GM23248 (cell line): ENCODE measurements around the gene FAM83F. TPM values are rescaled to one million over a fixed set of nuclear protein-coding genes. Genes with fewer than 3 reads are reported as not detected.

ENCODE experiments used
- DNase-seq: peaks from one replicate; pipeline ENCODE4 v3.0.0-alpha.2; 2015
- H2AFZ ChIP-seq: fragments of 200-600 bp; sonication (generic); 2 replicates; pipeline ENCODE4 v1.6.1; 2016; ENCODE audit warnings: antibody characterized with exemption
- H3F3A ChIP-seq: fragments of 200-600 bp; sonication (generic); 2 replicates; pipeline ENCODE4 v1.6.1; 2016; ENCODE audit warnings: mild to moderate bottlenecking, antibody characterized with exemption, mixed run types; ENCODE audit not compliant: insufficient read depth
- H3K27ac ChIP-seq: fragments of 200-600 bp; sonication (generic); 2 replicates; pipeline ENCODE4 v1.5.1; 2016; ENCODE audit warnings: mild to moderate bottlenecking
- H3K27me3 ChIP-seq: fragments of 200-600 bp; sonication (generic); replicated peaks from 2 replicates; pipeline ENCODE4 v1.6.1; 2016; ENCODE audit warnings: mild to moderate bottlenecking; ENCODE audit not compliant: insufficient read depth
- H3K36me3 ChIP-seq: fragments of 200-600 bp; sonication (generic); 2 replicates; pipeline ENCODE4 v1.6.1; 2016; ENCODE audit warnings: low read depth, mild to moderate bottlenecking
- H3K4me1 ChIP-seq: fragments of 200-600 bp; sonication (generic); 2 replicates; pipeline ENCODE4 v1.6.1; 2016; ENCODE audit warnings: mild to moderate bottlenecking; ENCODE audit not compliant: insufficient read depth
- H3K4me2 ChIP-seq: fragments of 200-600 bp; sonication (generic); one replicate; pipeline ENCODE4 v1.6.1; 2016; ENCODE audit warnings: mild to moderate bottlenecking; ENCODE audit not compliant: unreplicated experiment
- H3K4me3 ChIP-seq: fragments of 200-600 bp; sonication (generic); 2 replicates; pipeline ENCODE4 v1.5.1; 2016; ENCODE audit warnings: mild to moderate bottlenecking
- H3K79me2 ChIP-seq: fragments of 200-600 bp; sonication (generic); 2 replicates; pipeline ENCODE4 v1.6.1; 2016; ENCODE audit warnings: mild to moderate bottlenecking; ENCODE audit not compliant: insufficient read depth
- H3K9ac ChIP-seq: fragments of 200-600 bp; sonication (generic); 2 replicates; pipeline ENCODE4 v1.6.1; 2016; ENCODE audit warnings: mild to moderate bottlenecking
- H3K9me2 ChIP-seq: fragments of 200-600 bp; sonication (generic); 2 replicates; pipeline ENCODE4 v1.6.1; 2016; ENCODE audit warnings: mixed run types, mild to moderate bottlenecking, moderate library complexity; ENCODE audit not compliant: insufficient read depth
- H3K9me3 ChIP-seq: fragments of 200-600 bp; sonication (generic); one replicate; pipeline ENCODE4 v1.6.1; 2017; ENCODE audit warnings: low read depth
- H4K20me1 ChIP-seq: fragments of 200-600 bp; sonication (generic); 2 replicates; pipeline ENCODE4 v1.6.0; 2016; ENCODE audit not compliant: insufficient read depth
- EZH2 ChIP-seq: fragments of 200-600 bp; sonication (generic); IDR thresholded peaks from 2 replicates; pipeline ENCODE4 v1.6.1; 2018; ENCODE audit warnings: antibody characterized with exemption, mild to moderate bottlenecking; ENCODE audit not compliant: insufficient read depth, poor library complexity, severe bottlenecking
- EZH2phosphoT487 ChIP-seq: fragments of 200-600 bp; sonication (generic); IDR thresholded peaks from 2 replicates; pipeline ENCODE4 v1.6.1; 2018; ENCODE audit warnings: antibody characterized with exemption, moderate library complexity, mild to moderate bottlenecking, low read depth; ENCODE audit not compliant: insufficient read depth
- WGBS, 2 experiments: methylation state at CpG; one replicate each; pipeline ENCODE4 v1.1.6; 2015 to 2017; ENCODE audit warnings: low lambda C conversion rate in 2 of 2, low coverage in 1 of 2; ENCODE audit errors: missing lambda C conversion rate in 2 of 2; 5-methylcytosine and 5-hydroxymethylcytosine counted together
- in situ Hi-C: fragments of 300-500 bp; cut with MboI; formaldehyde crosslinking; loops from 2 replicates; pipeline ENCODE4 v1.15.0; 2020
- polyA plus RNA-seq: library from polyadenylated mRNA; unstranded; fragments of >200 nt; fragmentation: Nextera tagmentation; extraction: Ambion mirVana; gene quantifications from 2 replicates; pipeline ENCODE4 v1.2.1, GENCODE V29; 2016
- total RNA-seq: library from RNA; depleted of rRNA; stranded (reverse); fragments of >200 nt; shearing (Covaris generic); gene quantifications from 2 replicates; pipeline ENCODE4 v1.2.3, GENCODE V29; 2014

The FAM83F gene
- total and polyA plus RNA-seq, 2 experiments from 2014 or later: not detected

GRCh38 chr22:39965748-39966147 lies 29.0 kb upstream of the FAM83F start:
- TF ChIP-seq EZH2 (no peak), EZH2phosphoT487 (no peak)
- peaks cover 20% of the 10 kb centered on the region for H3K4me1 ChIP-seq
- in situ Hi-C loops: no loop called here
- no peak overlapping the region for H3K4me2 ChIP-seq
- no peak overlapping the region for H3K27ac ChIP-seq
- H3K4me3 ChIP-seq: no peak overlapping the region
- peaks cover 13% of the 10 kb centered on the region; the same call in 1 of the 2 replicates for H3K27me3 ChIP-seq
- H3K9ac ChIP-seq: no peak overlapping the region
- H3F3A ChIP-seq: peaks cover 19% of the 10 kb centered on the region
- no peaks in the 10 kb centered on the region for H3K79me2 ChIP-seq
- no peaks in the 10 kb centered on the region for H3K9me2 ChIP-seq
- H4K20me1 ChIP-seq: no peaks in the 10 kb centered on the region
- WGBS, 2 experiments: 78 to 79% methylated on average over 5 of the region's 5 CpGs
- no peaks in the 10 kb centered on the region for H3K36me3 ChIP-seq
- H3K9me3 ChIP-seq: no peaks in the 10 kb centered on the region
- no peak overlapping the region for H2AFZ ChIP-seq
- DNase-seq: no peak

- H2AFZ ChIP-seq: no peak overlapping the region
- H3K27ac ChIP-seq: no peak overlapping the region
- WGBS, 2 experiments: 73 to 86% methylated on average over 2 of the region's 2 CpGs
- no peak overlapping the region for H3K4me3 ChIP-seq
- H3K4me1 ChIP-seq: peaks cover 13% of the 10 kb centered on the region
- TF ChIP-seq EZH2 (no peak), EZH2phosphoT487 (no peak)
- H3K9me2 ChIP-seq: no peaks in the 10 kb centered on the region
- no peak overlapping the region for H3K4me2 ChIP-seq
- DNase-seq: no peak
- no peaks in the 10 kb centered on the region for H4K20me1 ChIP-seq
- no peaks in the 10 kb centered on the region for H3K36me3 ChIP-seq
- in situ Hi-C loops: no loop called here
- no peaks in the 10 kb centered on the region for H3K79me2 ChIP-seq
- no peak overlapping the region for H3K9ac ChIP-seq
- H3F3A ChIP-seq: peaks cover 12% of the 10 kb centered on the region
- H3K27me3 ChIP-seq: peaks cover 13% of the 10 kb centered on the region
- H3K9me3 ChIP-seq: no peaks in the 10 kb centered on the region
Observed at GRCh38 chr22:39966470-39966869, 28.3 kb upstream of the FAM83F start.

GRCh38 chr22:39967103-39967829 lies 27.5 kb upstream of the FAM83F start:
- Histone ChIP-seq H3K36me3 (no peaks in the 10 kb centered on the region), H3K4me3 (no peak overlapping the region), H3K27ac (no peak overlapping the region), H3K27me3 (peaks cover 13% of the 10 kb centered on the region), H2AFZ (no peak overlapping the region), H3K9ac (no peak overlapping the region), H3K79me2 (no peaks in the 10 kb centered on the region), H3K9me3 (no peaks in the 10 kb centered on the region), H3K4me1 (0 out of 2 replicates have a peak, but pooled peaks cover 7% of the 10 kb centered on the region), H3F3A (peaks cover 6% of the 10 kb centered on the region; the same call in 1 of the 2 replicates), H3K9me2 (no peaks in the 10 kb centered on the region), H3K4me2 (peak overlapping the region; percentile 24), H4K20me1 (no peaks in the 10 kb centered on the region)
- DNase-seq: peak; percentile 61
- 49 to 52% methylated on average over 9 of the region's 9 CpGs for WGBS, 2 experiments
- TF ChIP-seq EZH2: no peak
- TF ChIP-seq EZH2phosphoT487: no peak
- in situ Hi-C loops: no loop called here

GRCh38 chr22:39967996-39968972 lies 26.5 kb upstream of the FAM83F start:
- Histone ChIP-seq H3K4me1 (0 out of 2 replicates have a peak, but pooled peaks cover 7% of the 10 kb centered on the region), H4K20me1 (no peaks in the 10 kb centered on the region), H3K9me3 (no peaks in the 10 kb centered on the region), H3K4me2 (no peak overlapping the region), H3K9ac (no peak overlapping the region), H2AFZ (no peak overlapping the region), H3K79me2 (no peaks in the 10 kb centered on the region), H3F3A (peaks cover 6% of the 10 kb centered on the region; the same call in 1 of the 2 replicates), H3K36me3 (no peaks in the 10 kb centered on the region), H3K27me3 (peaks cover 17% of the 10 kb centered on the region), H3K9me2 (no peaks in the 10 kb centered on the region), H3K27ac (no peak overlapping the region), H3K4me3 (no peak overlapping the region)
- WGBS, 2 experiments: 53 to 56% methylated on average over 20 of the region's 20 CpGs
- in situ Hi-C loops: no loop called here
- TF ChIP-seq EZH2: no peak
- TF ChIP-seq EZH2phosphoT487: no peak
- DNase-seq: peak; percentile 9
